NCI-H510A (cell line): ENCODE data around the gene NKD1.

Experiments
- DNase-seq: peaks from one replicate; lab custom pipeline; 2025; lab: John Stamatoyannopoulos, UW

NKD1 gene, protein sequence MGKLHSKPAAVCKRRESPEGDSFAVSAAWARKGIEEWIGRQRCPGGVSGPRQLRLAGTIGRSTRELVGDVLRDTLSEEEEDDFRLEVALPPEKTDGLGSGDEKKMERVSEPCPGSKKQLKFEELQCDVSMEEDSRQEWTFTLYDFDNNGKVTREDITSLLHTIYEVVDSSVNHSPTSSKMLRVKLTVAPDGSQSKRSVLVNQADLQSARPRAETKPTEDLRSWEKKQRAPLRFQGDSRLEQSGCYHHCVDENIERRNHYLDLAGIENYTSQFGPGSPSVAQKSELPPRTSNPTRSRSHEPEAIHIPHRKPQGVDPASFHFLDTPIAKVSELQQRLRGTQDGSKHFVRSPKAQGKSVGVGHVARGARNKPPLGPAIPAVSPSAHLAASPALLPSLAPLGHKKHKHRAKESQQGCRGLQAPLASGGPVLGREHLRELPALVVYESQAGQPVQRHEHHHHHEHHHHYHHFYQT

DNA sequence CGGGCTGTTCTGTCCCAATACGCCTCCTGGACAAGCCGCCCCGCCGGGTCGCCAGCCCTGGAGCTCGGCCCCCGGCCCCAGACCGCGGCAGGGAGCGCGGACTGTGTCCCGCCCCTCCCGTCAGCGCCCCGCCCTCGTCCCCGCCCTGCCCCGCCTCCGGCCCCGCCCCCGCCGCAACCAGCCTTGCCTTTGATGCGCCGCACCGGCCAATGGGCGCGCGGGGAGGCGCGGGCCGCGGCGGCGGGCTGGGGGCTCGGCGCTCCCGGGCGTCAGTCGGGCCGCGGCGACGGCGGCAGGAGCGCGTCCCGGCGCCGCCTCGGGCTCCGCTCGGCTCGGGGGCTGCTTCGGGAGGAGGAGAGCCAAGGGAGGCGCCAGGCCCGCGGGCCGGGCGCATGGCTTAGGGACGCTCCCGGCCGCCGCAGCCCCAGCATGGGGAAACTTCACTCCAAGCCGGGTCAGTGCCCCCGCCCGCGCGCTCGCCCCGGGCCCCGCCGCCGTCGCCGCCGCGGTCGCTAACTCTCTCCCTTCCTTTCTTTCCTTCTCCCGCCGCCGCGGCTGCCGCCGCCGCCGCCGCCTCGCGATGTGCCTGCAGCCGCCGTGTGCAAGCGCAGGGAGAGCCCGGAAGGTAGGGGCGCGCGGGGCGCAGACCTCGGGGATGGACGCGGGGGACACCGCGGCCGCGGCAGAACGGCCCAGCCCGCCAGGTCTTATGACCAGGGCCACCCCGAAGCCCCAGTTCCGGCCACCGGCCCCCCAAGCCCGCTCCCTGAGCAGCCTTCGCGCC, at the start of gene NKD1:
TSS of gene NKD1 (plus strand) at position 272 of the 784 bp plus-strand sequence. CDS start at position 430, 158 bp downstream.
- peak; percentile 61 for DNase-seq

GRCh38 chr16:50498431-50499155, 49.6 kb upstream of the NKD1 start:
- no peak for DNase-seq

DNA sequence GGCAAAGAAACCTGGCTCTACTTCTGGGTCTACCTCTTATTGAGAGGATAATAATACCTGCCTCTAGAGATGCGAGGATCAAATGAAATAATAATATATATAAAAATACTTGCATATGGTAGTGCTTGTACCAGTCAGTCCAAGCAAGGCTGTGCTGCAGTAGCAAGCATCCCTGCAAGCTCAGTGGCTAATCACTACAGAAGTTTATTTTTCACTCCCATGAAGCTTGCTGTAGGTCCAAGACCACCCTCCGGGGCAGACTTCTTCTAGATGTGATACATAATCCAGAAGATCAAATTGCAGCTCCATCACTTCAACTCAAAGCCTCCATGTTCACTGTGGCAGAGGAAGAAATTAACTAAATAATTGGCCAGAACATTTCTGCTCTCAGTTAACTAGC, 48.9 kb upstream of the NKD1 start:
- DNase-seq: no peak

- DNase-seq: no peak
Measured at GRCh38 chr16:50500171-50500874, 47.9 kb upstream of the NKD1 start.

GRCh38 chr16:50501251-50501650, 46.9 kb upstream of the NKD1 start:
- no peak for DNase-seq

DNA sequence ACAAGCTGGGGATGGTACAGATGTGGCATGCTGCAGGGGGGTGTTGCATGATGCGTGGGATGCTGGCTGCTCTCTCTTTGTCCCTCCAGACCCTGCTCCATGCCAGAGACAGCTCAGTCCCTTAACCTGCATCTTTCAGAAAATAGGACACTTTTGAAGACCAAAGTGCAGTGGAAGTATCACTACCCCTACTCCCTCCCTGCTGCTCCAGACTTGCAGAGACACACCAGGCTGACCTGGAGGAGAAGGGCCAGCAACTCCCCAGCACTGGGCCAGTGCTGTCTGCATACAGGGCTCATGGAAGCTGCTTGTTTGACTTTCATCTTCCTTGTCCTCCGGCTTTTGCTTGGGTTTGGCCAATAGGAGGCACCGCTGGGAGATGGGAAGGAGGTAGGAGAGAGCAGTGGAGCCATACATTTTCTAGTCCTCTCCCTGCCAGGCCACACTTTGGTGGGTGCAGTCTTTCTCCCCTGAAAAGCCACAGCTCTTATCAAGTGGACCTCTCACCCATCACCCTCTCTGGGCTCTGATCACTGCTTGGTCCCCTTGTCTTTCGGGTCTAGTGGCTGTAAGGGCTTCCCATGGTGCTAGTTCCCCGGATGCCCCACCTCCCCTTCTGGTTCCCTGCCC, 46.1 kb upstream of the NKD1 start:
- no peak for DNase-seq

DNA sequence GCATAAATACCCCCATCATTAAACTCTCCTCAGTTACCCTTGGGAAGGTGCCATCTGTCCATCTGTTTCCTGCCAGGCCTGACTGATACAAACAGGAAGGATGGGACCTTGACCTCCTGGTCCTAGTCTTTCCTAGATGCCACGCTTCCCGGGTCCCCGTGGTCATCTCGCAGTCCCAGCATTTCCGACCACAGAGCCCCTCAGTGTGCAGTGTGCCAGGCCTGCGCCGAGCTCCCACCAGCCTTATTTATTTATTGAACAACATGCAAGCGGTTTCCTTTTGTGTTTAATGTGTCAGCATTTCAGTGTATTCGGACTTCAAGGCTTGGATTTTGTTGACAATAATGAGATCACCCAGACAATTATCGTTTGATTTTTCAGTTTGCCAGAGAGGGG, 45.6 kb upstream of the NKD1 start:
- no peak for DNase-seq

DNA sequence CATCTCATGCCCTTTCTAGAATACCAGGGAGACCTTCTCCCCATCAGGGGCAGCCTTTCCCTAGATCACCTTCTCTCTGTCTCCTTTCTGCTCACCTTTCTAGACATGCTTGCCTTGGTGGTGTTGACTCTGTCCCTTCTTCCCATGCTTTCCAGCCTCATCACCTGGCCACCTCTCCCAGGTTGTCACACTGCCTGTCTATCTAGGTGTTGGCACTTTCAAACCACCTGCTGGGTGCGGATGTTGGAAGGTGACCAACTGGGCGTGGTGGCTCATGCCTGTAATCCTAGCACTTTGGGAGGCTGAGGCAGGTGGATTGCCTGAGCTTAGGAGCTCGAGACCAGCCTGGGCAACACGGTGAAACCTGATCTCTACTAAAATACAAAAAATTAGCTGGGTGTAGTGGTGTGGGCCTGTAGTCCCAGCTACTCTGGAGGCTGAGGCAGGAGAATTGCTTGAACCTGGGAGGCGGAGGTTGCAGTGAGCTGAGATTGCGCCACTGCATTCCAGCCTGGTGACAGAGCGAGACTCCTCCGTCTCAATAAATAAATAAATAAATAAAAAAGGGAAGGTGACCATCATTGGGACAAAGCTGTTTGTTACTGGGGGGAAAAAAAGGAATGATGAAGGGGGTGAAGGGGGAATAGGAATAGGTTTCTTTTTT, 44.2 kb upstream of the NKD1 start:
- DNase-seq: peak; percentile 82

DNA sequence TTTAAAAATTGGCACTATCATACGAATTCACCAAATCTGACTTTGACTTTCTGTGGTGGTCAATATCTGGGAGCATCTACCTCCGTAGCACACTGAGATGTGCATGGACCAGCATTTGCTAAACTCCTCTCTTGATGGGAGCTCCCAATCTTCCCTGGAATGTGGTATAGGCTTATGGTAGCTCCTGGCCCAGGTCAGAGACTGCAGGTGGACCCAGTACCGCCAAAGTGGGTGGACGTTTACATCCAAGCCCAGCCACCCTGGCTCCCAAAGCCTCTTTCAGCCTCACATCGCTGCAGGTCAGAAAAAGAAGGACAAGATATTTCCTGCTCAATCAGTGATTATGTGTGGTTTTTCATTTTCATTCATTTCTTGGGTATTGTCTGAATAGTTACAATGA, 43.1 kb upstream of the NKD1 start:
- DNase-seq: no peak

- peak; percentile 31 for DNase-seq
Measured at GRCh38 chr16:50505714-50506542, 42.3 kb upstream of the NKD1 start.

DNA sequence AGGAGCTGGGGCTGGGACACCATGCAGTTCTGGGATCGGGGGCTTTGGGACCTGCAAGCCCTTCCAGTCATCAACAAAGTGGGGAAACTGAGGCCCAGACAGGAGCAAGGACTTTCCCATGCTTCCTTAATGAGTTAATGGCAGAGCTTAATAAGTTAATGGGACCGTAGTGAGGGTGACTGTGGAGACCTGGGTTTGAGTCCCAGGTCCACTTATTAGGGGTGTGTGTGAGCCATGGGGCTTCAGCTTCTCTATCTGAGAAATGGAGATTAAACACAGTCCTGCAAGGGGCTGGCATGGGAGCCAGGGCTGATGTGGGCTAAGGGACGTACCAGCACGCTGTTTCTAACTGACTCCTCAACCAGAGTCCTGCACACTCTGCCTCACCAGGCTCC, 41.7 kb upstream of the NKD1 start:
- DNase-seq: no peak

DNA sequence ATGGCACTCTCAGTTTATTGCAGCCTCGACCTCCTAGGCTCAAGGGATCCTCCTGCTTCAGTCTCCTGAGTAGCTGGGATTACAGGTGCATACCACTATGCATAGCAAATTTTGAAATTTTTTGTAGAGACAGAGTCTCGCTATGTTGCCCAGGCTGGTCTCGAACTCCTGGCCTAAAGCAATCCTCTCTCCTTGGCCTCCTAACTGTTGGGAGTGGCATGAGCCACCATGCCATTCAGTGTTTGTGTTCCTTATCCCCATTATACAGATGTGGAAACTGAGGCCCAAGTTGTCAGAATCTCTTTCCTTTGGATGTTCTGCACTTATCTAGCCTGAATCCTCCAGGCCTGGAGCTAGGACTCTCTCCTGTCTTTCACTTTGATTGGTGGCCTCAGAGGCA, 40.8 kb upstream of the NKD1 start:
- no peak for DNase-seq

GRCh38 chr16:50509521-50510341, 38.5 kb upstream of the NKD1 start:
- no peak for DNase-seq

- DNase-seq: no peak
Measured at GRCh38 chr16:50515218-50515617, 33.0 kb upstream of the NKD1 start.

DNA sequence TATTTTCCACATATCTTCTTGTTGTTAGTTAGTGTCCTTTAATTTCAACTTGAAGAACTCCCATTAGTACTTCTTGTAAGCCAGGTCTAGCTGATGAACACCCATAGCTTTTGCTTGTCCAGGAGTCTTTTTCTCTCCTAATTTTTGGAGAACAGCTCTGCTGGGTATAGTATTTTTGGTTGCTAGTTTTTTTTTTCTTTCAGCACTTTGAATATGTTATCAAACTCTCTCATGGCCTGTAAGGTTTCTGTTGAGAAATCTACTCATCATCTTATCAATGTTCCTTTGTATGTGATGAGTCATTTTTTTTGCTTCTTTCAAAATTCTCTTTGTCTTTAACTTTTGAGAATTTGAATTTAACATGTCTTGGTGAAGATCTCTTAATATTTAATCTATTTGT, 31.8 kb upstream of the NKD1 start:
- DNase-seq: no peak

GRCh38 chr16:50516890-50517289, 31.3 kb upstream of the NKD1 start:
- DNase-seq: no peak

- DNase-seq: no peak
Measured at GRCh38 chr16:50517450-50518252, 30.5 kb upstream of the NKD1 start.

GRCh38 chr16:50519001-50519400, 29.2 kb upstream of the NKD1 start:
- no peak for DNase-seq
